ENCODE data around the gene LSM10. TPM values are rescaled to one million over a fixed set of nuclear protein-coding genes. Genes with fewer than 3 reads are reported as not detected.
A peak's percentile ranks its signal among the peaks of the same experiment; 100 is the strongest.

Gene LSM10
- total and polyA plus RNA-seq, 9 of the 15 experiments (the other 6 are each of a cell fraction or from before 2014, with no cell fraction given), result 13.2 to 146 (median 68.9) TPM

DNA sequence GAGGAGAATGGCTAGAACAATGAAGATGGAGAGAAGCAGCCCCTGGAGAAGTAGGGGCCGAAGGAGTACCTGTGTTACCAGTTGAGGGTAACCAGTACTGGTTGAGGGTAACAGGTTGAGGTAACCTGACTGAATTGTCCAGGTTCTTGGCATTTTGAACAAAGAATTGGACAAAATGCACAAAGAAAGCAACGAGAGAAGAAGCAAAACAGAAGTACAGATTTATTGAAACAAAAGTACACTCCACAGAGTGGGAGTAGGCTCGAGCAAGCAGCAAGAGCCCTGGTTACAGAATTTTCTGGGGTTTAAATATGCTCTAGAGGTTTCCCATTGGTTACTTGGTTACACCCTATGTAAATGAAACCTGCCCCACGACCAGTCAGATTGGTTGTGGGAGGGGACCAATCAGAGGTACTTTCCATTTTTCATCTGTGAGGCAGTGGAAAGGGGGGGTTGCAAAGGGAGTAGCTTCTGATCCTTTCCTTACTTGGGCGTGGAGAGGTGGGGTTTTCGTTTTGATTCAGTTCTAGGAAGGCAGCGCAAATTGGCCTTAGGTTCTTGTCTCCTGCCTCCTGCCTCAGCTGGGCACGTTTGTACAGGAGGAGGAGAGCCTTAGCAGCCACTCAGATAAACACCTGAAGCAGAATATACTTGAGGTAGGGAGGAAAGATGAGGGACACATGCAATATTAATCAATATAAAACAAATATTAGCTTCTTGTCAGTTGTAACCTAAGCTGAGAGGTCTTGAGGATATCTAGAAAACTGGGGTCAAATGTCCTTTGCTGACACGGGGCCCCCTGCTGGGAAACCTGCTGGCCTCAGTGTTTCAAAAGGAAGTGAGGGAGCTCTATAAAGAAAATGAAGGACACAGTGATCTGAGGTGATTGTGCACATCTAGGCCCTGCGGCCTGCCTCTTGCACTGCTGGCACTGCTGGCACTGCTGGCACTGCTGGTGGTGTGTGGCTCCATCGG is 14.3 kb upstream of the LSM10 start (continued):
- no peak for TF ChIP-seq ATF2 (CRISPR knock-in tag; IDR thresholded peaks at IDR 0.05)
- TF ChIP-seq SP1 (CRISPR knock-in tag; IDR thresholded peaks at IDR 0.05), result 0 out of 2 replicates have a peak, but pooled peaks have one; percentile 27
- no peak for TF ChIP-seq EWSR1 (IDR thresholded peaks at IDR 0.05; ENCODE audit: borderline replicate concordance, low read depth, partially characterized antibody)
- no peak for TF ChIP-seq DIDO1 (tag; IDR thresholded peaks at IDR 0.05; ENCODE audit: low read depth)
- TF ChIP-seq GATAD2B (IDR thresholded peaks at IDR 0.05; ENCODE audit: borderline replicate concordance), result no peak
- TF ChIP-seq BCL6 (CRISPR knock-in tag; IDR thresholded peaks at IDR 0.05), result no peak
- TF ChIP-seq, protein P1, sequence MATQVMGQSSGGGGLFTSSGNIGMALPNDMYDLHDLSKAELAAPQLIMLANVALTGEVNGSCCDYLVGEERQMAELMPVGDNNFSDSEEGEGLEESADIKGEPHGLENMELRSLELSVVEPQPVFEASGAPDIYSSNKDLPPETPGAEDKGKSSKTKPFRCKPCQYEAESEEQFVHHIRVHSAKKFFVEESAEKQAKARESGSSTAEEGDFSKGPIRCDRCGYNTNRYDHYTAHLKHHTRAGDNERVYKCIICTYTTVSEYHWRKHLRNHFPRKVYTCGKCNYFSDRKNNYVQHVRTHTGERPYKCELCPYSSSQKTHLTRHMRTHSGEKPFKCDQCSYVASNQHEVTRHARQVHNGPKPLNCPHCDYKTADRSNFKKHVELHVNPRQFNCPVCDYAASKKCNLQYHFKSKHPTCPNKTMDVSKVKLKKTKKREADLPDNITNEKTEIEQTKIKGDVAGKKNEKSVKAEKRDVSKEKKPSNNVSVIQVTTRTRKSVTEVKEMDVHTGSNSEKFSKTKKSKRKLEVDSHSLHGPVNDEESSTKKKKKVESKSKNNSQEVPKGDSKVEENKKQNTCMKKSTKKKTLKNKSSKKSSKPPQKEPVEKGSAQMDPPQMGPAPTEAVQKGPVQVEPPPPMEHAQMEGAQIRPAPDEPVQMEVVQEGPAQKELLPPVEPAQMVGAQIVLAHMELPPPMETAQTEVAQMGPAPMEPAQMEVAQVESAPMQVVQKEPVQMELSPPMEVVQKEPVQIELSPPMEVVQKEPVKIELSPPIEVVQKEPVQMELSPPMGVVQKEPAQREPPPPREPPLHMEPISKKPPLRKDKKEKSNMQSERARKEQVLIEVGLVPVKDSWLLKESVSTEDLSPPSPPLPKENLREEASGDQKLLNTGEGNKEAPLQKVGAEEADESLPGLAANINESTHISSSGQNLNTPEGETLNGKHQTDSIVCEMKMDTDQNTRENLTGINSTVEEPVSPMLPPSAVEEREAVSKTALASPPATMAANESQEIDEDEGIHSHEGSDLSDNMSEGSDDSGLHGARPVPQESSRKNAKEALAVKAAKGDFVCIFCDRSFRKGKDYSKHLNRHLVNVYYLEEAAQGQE (IDR thresholded peaks at IDR 0.05; ENCODE audit: borderline replicate concordance), result no peak
- TF ChIP-seq, protein P1 (CRISPR knock-in tag; IDR thresholded peaks at IDR 0.05; ENCODE audit: low read depth), result no peak
- no peak for TF ChIP-seq THRAP3 (IDR thresholded peaks at IDR 0.05; ENCODE audit: borderline replicate concordance)
- no peak for TF ChIP-seq STAG1 (CRISPR knock-in tag; IDR thresholded peaks at IDR 0.05; ENCODE audit: borderline replicate concordance)
- TF ChIP-seq ZNF766 (CRISPR knock-in tag; conservative IDR thresholded peaks at IDR 0.05), result no peak
- TF ChIP-seq, protein P2, sequence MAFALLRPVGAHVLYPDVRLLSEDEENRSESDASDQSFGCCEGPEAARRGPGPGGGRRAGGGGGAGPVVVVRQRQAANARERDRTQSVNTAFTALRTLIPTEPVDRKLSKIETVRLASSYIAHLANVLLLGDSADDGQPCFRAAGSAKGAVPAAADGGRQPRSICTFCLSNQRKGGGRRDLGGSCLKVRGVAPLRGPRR (CRISPR knock-in tag; IDR thresholded peaks at IDR 0.05), result no peak
- 0 out of 2 replicates have a peak, but pooled peaks have one; percentile 48 for TF ChIP-seq PREB (CRISPR knock-in tag; IDR thresholded peaks at IDR 0.05)
- no peak for TF ChIP-seq KLF10 (CRISPR knock-in tag; IDR thresholded peaks at IDR 0.05)
- TF ChIP-seq RFX5 (IDR thresholded peaks at IDR 0.05; ENCODE audit: low read depth, low read length), result 0 out of 2 replicates have a peak, but pooled peaks have one; percentile 34
- TF ChIP-seq ZFP1 (CRISPR knock-in tag; IDR thresholded peaks at IDR 0.05), result no peak

Data from K562 (cell line).